Caco-2 (cell line): ENCODE results near the gene GIMAP6. TPM values are rescaled to one million over a fixed set of nuclear protein-coding genes. Genes with fewer than 3 reads are reported as not detected.
"Not testable (repeated sequence)": the region's sequence is repeated elsewhere in the genome, so short reads cannot be mapped to it uniquely, and the experiment has no call there.

ENCODE experiments used
- BruUV-seq: library from RNA; stranded (reverse); fragments of 400-500 nt; replicated peaks from 2 replicates; lab custom pipeline; 2021; lab: Mats Ljungman, UMichigan
- CTCF ChIA-PET: fragments of 300-600 bp; sonication (Branson Sonifier 250); formaldehyde crosslinking; loops from one replicate; lab custom pipeline; 2022; ENCODE audit warnings: antibody characterized with exemption; lab: Charles Lee
- POLR2A ChIA-PET: fragments of 300-600 bp; sonication (Branson Sonifier 250); formaldehyde crosslinking; loops from one replicate; lab custom pipeline; 2022; ENCODE audit warnings: antibody characterized with exemption; lab: Charles Lee
- DNase-seq, 2 experiments: peaks; one replicate each; pipeline versions ENCODE4 v3.0.0 to v3.0.0-alpha.2; 2020 to 2022
- H3K27me3 ChIP-seq: replicated peaks from 2 replicates; pipeline ENCODE4 v1.6.0; 2011; ENCODE audit warnings: low read length; ENCODE audit not compliant: control insufficient read depth, insufficient read depth
- H3K36me3 ChIP-seq: 2 replicates; pipeline ENCODE4 v1.5.1; 2011; ENCODE audit warnings: low read length; ENCODE audit not compliant: control insufficient read depth, insufficient read depth
- H3K4me1 ChIP-seq: fragments of 250-450 bp; sonication (Bioruptor Pico); 2 replicates; pipeline ENCODE4 v1.5.1; 2020; ENCODE audit warnings: mild to moderate bottlenecking
- H3K4me3 ChIP-seq: 2 replicates; pipeline ENCODE4 v1.5.1; 2011; ENCODE audit warnings: low read depth, mild to moderate bottlenecking, control low read depth, low read length
- H3K9me3 ChIP-seq: fragments of 250-450 bp; sonication (Bioruptor Pico); 2 replicates; pipeline ENCODE4 v1.5.1; 2020; ENCODE audit warnings: mild to moderate bottlenecking, moderate library complexity
- H3K27ac Mint-ChIP-seq: one replicate; pipeline ENCODE4 v1.8.0; 2022; ENCODE audit warnings: mixed read lengths; ENCODE audit not compliant: unreplicated experiment
- H3K27me3 Mint-ChIP-seq: one replicate; pipeline ENCODE4 v1.8.0; 2022; ENCODE audit warnings: mixed read lengths; ENCODE audit not compliant: insufficient read depth, unreplicated experiment
- H3K36me3 Mint-ChIP-seq: one replicate; pipeline ENCODE4 v1.8.0; 2022; ENCODE audit warnings: mild to moderate bottlenecking, mixed read lengths; ENCODE audit not compliant: insufficient read depth, unreplicated experiment
- H3K4me1 Mint-ChIP-seq: one replicate; pipeline ENCODE4 v1.8.0; 2022; ENCODE audit warnings: low read depth, mixed read lengths; ENCODE audit not compliant: unreplicated experiment
- H3K4me3 Mint-ChIP-seq: one replicate; pipeline ENCODE4 v1.8.0; 2022; ENCODE audit warnings: mild to moderate bottlenecking, moderate library complexity, mixed read lengths; ENCODE audit not compliant: unreplicated experiment
- H3K9me3 Mint-ChIP-seq: one replicate; pipeline ENCODE4 v1.8.0; 2022; ENCODE audit warnings: mixed read lengths; ENCODE audit not compliant: unreplicated experiment
- intact Hi-C: fragments of 100-400 bp; cut with micrococcal nuclease; formaldehyde crosslinking; loops from one replicate; pipeline ENCODE4 v1.10.0; 2022; ENCODE audit not compliant: unreplicated experiment
- total RNA-seq: library from RNA; stranded (reverse); gene quantifications from 2 replicates; pipeline ENCODE4 v1.2.3, GENCODE V29; 2022
- TF ChIP-seq, protein P1 (sequence below), 2 experiments: fragments of 200-600 bp in 1 of 2; IDR thresholded peaks; 1 replicate in 1 of 2; 2 replicates in 1 of 2; pipeline versions ENCODE4 v1.5.1 to v1.8.0; 2011 to 2022; ENCODE audit warnings: antibody characterized with exemption in 1 of 2, control low read depth in 1 of 2, inconsistent platforms in 1 of 2, low read depth in 1 of 2, low read length in 1 of 2, mild to moderate bottlenecking in 1 of 2, moderate library complexity in 1 of 2; ENCODE audit not compliant: insufficient read depth in 1 of 2, severe bottlenecking in 1 of 2, unreplicated experiment in 1 of 2

GIMAP6 gene
- total RNA-seq, 1 experiment from 2014 or later, result not detected

DNA sequence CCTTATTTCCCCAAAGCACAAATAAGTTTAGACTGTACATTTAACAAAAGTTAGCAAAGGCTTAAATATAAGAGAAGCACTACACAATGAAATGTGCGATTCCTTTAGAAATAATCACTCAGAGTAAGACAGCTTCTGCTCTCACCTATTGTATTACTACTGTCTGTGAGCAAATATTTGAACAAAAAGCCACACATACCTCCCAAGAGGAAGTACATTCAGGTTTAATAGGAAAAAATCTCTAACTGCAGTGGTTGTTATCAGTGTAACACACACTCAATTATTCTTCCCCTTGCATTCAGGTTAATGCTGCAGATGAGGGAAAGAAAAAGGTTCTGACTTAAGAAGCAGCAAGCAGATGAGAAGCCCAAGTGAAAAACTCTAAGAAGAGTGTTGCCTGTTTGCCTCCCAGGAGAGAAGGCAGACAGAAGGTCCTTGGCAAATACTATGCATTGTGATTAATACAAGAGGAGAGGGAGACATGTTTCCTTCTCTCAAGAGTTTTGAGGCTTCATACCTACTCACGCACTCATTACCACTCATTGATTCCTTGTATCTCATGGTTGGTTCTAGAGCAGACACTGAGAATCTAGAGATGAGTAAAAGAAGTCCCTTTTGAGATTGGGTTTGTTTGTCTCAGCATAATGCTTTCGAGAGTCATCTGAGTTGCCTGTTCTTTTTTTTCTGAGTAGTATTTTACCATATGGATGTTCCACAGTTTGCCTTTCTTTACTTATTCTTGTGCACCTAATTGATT, 51.4 kb downstream of the GIMAP6 start:
- Mint-ChIP-seq H3K9me3 (no peaks in the 10 kb centered on the region), H3K27me3 (peaks cover 11% of the 10 kb centered on the region), H3K36me3 (no peaks in the 10 kb centered on the region), H3K27ac (no peak overlapping the region), H3K4me1 (no peaks in the 10 kb centered on the region), H3K4me3 (no peak overlapping the region)
- H3K9me3 ChIP-seq, result 0 out of 2 replicates have a peak, but pooled peaks cover 3% of the 10 kb centered on the region
- BruUV-seq, result no TSS peak
- TF ChIP-seq, protein P1, sequence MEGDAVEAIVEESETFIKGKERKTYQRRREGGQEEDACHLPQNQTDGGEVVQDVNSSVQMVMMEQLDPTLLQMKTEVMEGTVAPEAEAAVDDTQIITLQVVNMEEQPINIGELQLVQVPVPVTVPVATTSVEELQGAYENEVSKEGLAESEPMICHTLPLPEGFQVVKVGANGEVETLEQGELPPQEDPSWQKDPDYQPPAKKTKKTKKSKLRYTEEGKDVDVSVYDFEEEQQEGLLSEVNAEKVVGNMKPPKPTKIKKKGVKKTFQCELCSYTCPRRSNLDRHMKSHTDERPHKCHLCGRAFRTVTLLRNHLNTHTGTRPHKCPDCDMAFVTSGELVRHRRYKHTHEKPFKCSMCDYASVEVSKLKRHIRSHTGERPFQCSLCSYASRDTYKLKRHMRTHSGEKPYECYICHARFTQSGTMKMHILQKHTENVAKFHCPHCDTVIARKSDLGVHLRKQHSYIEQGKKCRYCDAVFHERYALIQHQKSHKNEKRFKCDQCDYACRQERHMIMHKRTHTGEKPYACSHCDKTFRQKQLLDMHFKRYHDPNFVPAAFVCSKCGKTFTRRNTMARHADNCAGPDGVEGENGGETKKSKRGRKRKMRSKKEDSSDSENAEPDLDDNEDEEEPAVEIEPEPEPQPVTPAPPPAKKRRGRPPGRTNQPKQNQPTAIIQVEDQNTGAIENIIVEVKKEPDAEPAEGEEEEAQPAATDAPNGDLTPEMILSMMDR (IDR thresholded peaks at IDR 0.05; ENCODE audit: insufficient read depth in 1 of 2, low read depth in 1 of 2, low read length in 1 of 2, severe bottlenecking in 1 of 2, unreplicated experiment in 1 of 2), result no peak
- POLR2A ChIA-PET, result no interaction called here
- H3K4me3 ChIP-seq, result no peak overlapping the region
- CTCF ChIA-PET, result no interaction called here
- intact Hi-C loops, result no loop called here
- no peaks in the 10 kb centered on the region for H3K4me1 ChIP-seq
- H3K27me3 ChIP-seq, result no peaks in the 10 kb centered on the region
- no peaks in the 10 kb centered on the region for H3K36me3 ChIP-seq
- no peak for DNase-seq

DNA sequence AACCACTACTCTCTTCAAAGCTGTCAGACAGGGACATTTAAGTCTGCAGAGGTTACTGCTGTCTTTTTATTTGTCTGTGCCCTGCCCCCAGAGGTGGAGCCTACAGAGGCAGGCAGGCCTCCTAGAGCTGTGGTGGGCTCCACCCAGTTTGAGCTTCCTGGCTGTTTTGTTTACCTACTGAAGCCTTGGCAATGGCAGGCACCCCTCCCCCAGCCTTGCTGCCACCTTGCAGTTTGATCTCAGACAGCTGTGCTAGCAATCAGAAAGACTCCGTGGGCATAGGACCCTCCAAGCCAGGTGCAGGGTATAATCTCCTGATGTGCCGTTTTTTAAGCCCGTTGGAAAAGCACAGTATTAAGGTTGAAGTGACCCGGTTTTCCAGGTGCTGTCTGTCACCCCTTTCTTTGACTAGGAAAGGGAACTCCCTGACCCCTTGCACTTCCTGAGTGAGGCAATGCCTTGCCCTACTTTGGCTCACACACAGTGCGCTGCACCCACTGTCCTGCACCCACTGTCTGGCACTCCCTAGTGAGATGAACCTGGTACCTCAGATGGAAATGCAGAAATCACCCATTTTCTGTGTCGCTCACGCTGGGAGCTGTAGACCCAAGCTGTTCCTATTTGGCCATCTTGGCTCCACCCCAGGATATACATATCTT, 52.1 kb downstream of the GIMAP6 start:
- DNase-seq, H3K4me3 Mint-ChIP-seq, BruUV-seq, H3K36me3 Mint-ChIP-seq, H3K27me3 ChIP-seq, intact Hi-C loops, H3K9me3 ChIP-seq, H3K4me3 ChIP-seq, POLR2A ChIA-PET, H3K4me1 ChIP-seq, CTCF ChIA-PET, H3K27ac Mint-ChIP-seq, H3K9me3 Mint-ChIP-seq, H3K4me1 Mint-ChIP-seq, H3K36me3 ChIP-seq: not testable (repeated sequence)
- peaks cover 11% of the 10 kb centered on the region for H3K27me3 Mint-ChIP-seq

Other genes starting within 250 kb of the GIMAP6 start
- gene GIMAP8, start 181.8 kb downstream of the GIMAP6 start, total RNA-seq, result 0.07 TPM in 1 of 2 replicates, not detected in the other
- gene GIMAP7, start 117.5 kb downstream of the GIMAP6 start, total RNA-seq, result not detected in 2 replicates
- not detected in 2 replicates for gene GIMAP4, start 65.0 kb downstream of the GIMAP6 start, total RNA-seq
- not detected in 2 replicates for gene GIMAP2, start 53.3 kb upstream of the GIMAP6 start, total RNA-seq
- not detected in 2 replicates for gene GIMAP1, start 84.2 kb upstream of the GIMAP6 start, total RNA-seq
- not detected in 2 replicates for gene GIMAP5, start 105.0 kb upstream of the GIMAP6 start, total RNA-seq
- gene TMEM176B, start 168.0 kb upstream of the GIMAP6 start, total RNA-seq, result 31.4 and 35.8 TPM in 2 replicates
- 38.7 and 49.6 TPM in 2 replicates for gene TMEM176A, start 168.4 kb upstream of the GIMAP6 start, total RNA-seq
- gene AOC1, start 220.1 kb upstream of the GIMAP6 start, total RNA-seq, result 3.5 and 4.5 TPM in 2 replicates